ENCODE data around the gene ZNF225.

DNA sequence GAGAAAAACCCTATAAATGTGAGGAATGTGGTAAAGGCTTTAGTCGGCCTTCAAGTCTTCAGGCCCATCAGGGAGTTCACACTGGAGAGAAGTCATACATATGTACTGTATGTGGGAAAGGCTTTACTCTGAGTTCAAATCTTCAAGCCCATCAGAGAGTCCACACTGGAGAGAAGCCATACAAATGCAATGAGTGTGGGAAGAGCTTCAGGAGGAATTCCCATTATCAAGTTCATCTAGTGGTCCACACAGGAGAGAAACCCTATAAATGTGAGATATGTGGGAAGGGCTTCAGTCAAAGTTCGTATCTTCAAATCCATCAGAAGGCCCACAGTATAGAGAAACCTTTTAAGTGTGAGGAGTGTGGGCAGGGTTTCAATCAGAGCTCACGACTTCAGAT, 63.4 kb downstream of the ZNF225 start:
- TF ChIP-seq GATA2 (IDR thresholded peaks at IDR 0.05; ENCODE audit: low read depth, low read length) (no peak), GATA3 (IDR thresholded peaks at IDR 0.05; ENCODE audit: low read depth, low read length) (no peak)
